ENCODE measurements around the gene CEACAM20.
A peak's percentile ranks its signal among the peaks of the same experiment; 100 is the strongest.
"Not testable (repeated sequence)": the region's sequence is repeated elsewhere in the genome, so short reads cannot be mapped to it uniquely, and the experiment has no call there.

CEACAM20 gene

GRCh38 chr19:44544031-44544430 lies 14.6 kb upstream of the CEACAM20 start:
- DNase-seq, result no peak

GRCh38 chr19:44542671-44543070 lies 13.2 kb upstream of the CEACAM20 start:
- no peak for DNase-seq

GRCh38 chr19:44540736-44541135 lies 11.3 kb upstream of the CEACAM20 start:
- DNase-seq, result no peak

GRCh38 chr19:44539991-44540390 lies 10.5 kb upstream of the CEACAM20 start:
- no peak for DNase-seq

- DNase-seq, result no peak
Observed at GRCh38 chr19:44539236-44539826, 9.9 kb upstream of the CEACAM20 start.

GRCh38 chr19:44535361-44535760 lies 5.9 kb upstream of the CEACAM20 start:
- DNase-seq, result not testable (repeated sequence)

- DNase-seq, result no peak
Observed at GRCh38 chr19:44532819-44533218, 3.3 kb upstream of the CEACAM20 start.

- no peak for DNase-seq
Observed at GRCh38 chr19:44530777-44531176, 1.3 kb upstream of the CEACAM20 start.

GRCh38 chr19:44527554-44527953 lies 1.9 kb downstream of the CEACAM20 start:
- DNase-seq, result no peak

- DNase-seq, result no peak
Observed at GRCh38 chr19:44525721-44526430, 3.6 kb downstream of the CEACAM20 start.

GRCh38 chr19:44521370-44521769 lies 8.1 kb downstream of the CEACAM20 start:
- no peak for DNase-seq

GRCh38 chr19:44517146-44517545 lies 12.3 kb downstream of the CEACAM20 start:
- no peak for DNase-seq

GRCh38 chr19:44515907-44516306 lies 13.6 kb downstream of the CEACAM20 start:
- no peak for DNase-seq

GRCh38 chr19:44515031-44515430 lies 14.4 kb downstream of the CEACAM20 start:
- no peak for DNase-seq

GRCh38 chr19:44512326-44513298 lies 16.9 kb downstream of the CEACAM20 start:
- DNase-seq, result peak; percentile 4

- no peak for DNase-seq
Observed at GRCh38 chr19:44509478-44509877, 20.0 kb downstream of the CEACAM20 start.

- peak; percentile 95 for DNase-seq
Observed at GRCh38 chr19:44499962-44500949, 29.2 kb downstream of the CEACAM20 start, which contains the start of gene ZNF180. Gene ZNF180 (minus strand): TSS chr19:44500522. CDS start chr19:44497334, 3,188 bp downstream.

- no peak for DNase-seq
Observed at GRCh38 chr19:44499559-44499958, 29.9 kb downstream of the CEACAM20 start.

GRCh38 chr19:44498988-44499387 lies 30.5 kb downstream of the CEACAM20 start:
- DNase-seq, result no peak

GRCh38 chr19:44496711-44497110 lies 32.8 kb downstream of the CEACAM20 start:
- DNase-seq, result no peak

- peak; percentile 2 for DNase-seq
Observed at GRCh38 chr19:44476559-44477408, 52.7 kb downstream of the CEACAM20 start.

Data from CD4-positive, alpha-beta T cell treated with Interleukin-17A for 1 hour (primary cell).